ENCODE measurements around the gene FNIP2.

DNA sequence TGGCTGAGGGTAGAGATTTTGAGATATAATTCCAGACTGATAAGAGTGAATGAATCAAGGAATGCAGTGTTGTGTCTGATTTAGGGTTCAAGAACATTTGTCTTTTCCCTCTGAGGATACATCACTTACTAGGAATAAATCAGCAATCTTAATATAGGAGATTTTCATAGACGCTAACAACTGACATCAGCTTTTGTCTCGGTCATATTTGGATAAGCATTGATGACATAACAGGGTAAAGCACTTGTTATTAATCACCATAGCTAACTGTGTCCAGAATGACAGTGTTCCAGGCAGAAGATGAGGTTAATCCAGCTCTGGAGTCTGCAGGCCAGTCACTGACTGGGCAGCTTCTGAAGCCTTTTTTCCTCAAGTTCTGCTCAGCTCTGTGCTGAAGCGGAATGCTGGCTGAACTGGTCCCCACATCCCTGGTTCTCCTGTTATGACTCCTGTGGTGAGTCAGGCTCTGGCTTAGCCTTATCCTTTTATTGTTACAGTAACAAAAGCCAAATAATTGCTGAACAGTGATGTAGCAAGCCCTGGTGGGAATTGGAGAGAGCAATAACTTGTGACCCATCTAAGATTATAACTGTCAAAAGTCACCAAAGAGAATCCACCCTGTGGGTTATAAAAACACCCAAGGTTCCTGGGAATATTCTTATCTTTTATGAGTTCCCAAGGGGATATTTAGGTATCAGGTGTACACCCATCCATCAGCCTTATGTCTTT lies 41.8 kb downstream of the FNIP2 start:
- TF ChIP-seq, protein P1, sequence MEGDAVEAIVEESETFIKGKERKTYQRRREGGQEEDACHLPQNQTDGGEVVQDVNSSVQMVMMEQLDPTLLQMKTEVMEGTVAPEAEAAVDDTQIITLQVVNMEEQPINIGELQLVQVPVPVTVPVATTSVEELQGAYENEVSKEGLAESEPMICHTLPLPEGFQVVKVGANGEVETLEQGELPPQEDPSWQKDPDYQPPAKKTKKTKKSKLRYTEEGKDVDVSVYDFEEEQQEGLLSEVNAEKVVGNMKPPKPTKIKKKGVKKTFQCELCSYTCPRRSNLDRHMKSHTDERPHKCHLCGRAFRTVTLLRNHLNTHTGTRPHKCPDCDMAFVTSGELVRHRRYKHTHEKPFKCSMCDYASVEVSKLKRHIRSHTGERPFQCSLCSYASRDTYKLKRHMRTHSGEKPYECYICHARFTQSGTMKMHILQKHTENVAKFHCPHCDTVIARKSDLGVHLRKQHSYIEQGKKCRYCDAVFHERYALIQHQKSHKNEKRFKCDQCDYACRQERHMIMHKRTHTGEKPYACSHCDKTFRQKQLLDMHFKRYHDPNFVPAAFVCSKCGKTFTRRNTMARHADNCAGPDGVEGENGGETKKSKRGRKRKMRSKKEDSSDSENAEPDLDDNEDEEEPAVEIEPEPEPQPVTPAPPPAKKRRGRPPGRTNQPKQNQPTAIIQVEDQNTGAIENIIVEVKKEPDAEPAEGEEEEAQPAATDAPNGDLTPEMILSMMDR (IDR thresholded peaks at IDR 0.05) = no peak
- no peak for TF ChIP-seq POLR2A (IDR thresholded peaks at IDR 0.05)
- peak in 2 of 3 donors; percentile 30 to 85 for TF ChIP-seq POLR2AphosphoS5 (IDR thresholded peaks at IDR 0.05)
- no peak for TF ChIP-seq EP300 (IDR thresholded peaks at IDR 0.05)
